GM12891 (cell line): ENCODE measurements around the gene AADACL4.

Source experiments
- POLR2A ChIP-seq: IDR thresholded peaks from 2 replicates; pipeline ENCODE4 v1.6.1; 2011; ENCODE audit warnings: low read depth, low read length, control low read depth
- POLR2AphosphoS5 ChIP-seq: IDR thresholded peaks from 2 replicates; pipeline ENCODE4 v1.6.1; 2011; ENCODE audit warnings: low read depth, low read length, control low read depth
- SPI1 ChIP-seq: IDR thresholded peaks from 2 replicates; pipeline ENCODE4 v1.6.1; 2011; ENCODE audit warnings: low read depth, low read length, control low read depth
- TAF1 ChIP-seq: IDR thresholded peaks from 2 replicates; pipeline ENCODE4 v1.6.1; 2011; ENCODE audit warnings: low read depth, low read length, control low read depth

DNA sequence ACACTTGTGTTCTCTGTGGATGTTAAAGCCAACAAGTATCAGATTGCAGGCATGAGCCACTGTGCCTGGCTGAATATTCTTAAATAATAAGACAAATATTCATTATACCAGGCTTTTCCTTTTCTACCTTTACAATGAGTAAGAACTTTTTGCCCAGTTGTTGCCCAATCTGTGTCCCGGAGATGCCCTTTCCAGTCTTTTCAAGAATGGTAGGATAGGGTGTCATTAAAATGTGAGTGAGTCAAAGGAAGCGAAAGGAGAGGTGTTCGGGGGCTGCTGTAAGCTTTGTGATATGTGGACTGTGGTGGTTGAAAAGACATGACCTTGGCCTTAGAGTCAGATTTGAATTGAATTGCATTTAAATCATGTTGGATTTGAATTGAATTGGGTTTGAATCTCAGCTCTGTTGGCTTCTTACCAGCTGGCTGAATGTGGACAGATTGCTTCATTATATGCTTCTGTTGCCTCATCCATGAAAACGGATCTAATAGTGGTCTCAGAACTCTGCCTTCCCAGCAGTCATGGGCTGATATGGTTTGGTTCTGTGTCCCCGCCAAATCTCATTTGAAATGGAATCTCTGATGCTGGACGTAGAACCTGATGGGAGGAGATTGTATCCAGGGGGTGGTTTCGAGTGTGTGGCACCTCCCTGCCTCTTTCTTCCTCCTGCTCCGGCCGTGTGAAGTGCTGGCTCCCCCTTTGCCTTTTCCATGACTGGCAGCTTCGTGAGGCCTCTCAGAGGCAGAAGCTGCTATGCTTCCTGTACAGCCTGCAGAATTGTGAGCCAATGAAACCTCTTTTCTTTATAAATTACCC is 49.3 kb downstream of the AADACL4 start:
- TF ChIP-seq POLR2A (no peak), SPI1 (no peak), POLR2AphosphoS5 (no peak), TAF1 (no peak)
